ENCODE data around the gene ATAD5.

GRCh38 chr17:30928584-30928983 lies 96.8 kb downstream of the ATAD5 start:
- TF ChIP-seq EZH2 (IDR thresholded peaks at IDR 0.05; ENCODE audit: low read length), result no peak
- TF ChIP-seq, protein P1, sequence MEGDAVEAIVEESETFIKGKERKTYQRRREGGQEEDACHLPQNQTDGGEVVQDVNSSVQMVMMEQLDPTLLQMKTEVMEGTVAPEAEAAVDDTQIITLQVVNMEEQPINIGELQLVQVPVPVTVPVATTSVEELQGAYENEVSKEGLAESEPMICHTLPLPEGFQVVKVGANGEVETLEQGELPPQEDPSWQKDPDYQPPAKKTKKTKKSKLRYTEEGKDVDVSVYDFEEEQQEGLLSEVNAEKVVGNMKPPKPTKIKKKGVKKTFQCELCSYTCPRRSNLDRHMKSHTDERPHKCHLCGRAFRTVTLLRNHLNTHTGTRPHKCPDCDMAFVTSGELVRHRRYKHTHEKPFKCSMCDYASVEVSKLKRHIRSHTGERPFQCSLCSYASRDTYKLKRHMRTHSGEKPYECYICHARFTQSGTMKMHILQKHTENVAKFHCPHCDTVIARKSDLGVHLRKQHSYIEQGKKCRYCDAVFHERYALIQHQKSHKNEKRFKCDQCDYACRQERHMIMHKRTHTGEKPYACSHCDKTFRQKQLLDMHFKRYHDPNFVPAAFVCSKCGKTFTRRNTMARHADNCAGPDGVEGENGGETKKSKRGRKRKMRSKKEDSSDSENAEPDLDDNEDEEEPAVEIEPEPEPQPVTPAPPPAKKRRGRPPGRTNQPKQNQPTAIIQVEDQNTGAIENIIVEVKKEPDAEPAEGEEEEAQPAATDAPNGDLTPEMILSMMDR (optimal IDR thresholded peaks at IDR 0.05 in 1 of 3, IDR thresholded peaks at IDR 0.05 in 1 of 3, conservative IDR thresholded peaks at IDR 0.05 in 1 of 3; ENCODE audit: extremely low read depth in 1 of 3, insufficient read depth in 2 of 3, low read length in 3 of 3), result no peak
